Pons (tissue), 1 donor: ENCODE data around the gene HDAC4.

Source experiments
- DNase-seq: peaks from one replicate; pipeline ENCODE4 v3.0.0-alpha.2; 2016; ENCODE audit warnings: low spot score

The HDAC4 gene

DNA sequence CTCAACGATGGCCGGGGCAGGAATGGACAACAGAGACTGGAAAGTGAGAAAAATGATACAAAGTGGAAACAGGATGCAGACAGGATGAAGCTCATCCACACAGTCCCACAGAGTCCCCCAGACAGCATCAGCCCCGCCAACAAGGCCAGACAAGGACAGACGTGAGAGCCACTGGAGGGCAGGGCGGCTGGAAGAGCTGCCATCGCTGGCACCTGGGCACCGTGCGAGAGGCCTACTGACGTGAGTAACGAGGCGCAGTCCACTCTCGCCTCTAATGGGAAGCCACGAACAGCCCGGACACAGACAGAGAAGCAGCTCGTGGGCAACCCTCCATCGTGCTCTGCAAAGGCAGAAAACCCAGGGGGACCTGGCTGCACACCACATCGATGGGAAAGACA is 17.1 kb downstream of the HDAC4 start:
- no peak for DNase-seq

DNA sequence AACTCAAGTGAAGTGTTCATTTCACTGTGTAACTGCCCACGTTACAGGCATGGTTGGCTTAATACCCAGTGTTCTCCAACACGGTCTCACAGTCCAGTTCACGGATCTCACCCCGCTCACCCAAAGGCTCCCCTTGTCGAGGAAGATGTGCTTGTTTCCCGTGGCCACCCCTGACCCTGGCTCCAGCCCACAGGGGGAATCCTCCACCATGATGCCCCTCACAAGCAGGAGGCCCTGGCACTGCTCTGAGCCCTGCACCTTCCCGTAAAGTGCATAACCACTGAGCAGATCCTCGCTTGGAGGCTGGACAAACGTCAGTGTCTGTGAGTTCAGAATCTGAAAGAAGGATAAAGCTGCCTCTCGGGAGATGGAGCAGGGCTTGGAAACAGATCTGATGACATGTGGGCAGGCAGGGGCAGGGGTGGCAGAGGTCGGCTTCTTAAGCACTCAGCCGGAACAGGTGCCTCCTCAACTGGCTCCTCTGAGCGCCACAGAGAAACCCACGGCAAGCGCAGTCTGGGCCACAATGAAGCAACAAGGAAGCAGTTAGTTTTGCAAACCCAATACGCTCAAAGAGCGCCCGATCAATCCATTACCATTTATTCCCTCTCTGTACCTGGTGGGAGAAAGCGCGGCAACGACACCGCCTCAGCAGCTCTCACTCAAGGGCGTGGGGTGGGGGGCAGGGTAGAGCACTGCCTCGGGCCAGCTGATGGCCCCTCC is 17.6 kb downstream of the HDAC4 start:
- DNase-seq, result no peak

DNA sequence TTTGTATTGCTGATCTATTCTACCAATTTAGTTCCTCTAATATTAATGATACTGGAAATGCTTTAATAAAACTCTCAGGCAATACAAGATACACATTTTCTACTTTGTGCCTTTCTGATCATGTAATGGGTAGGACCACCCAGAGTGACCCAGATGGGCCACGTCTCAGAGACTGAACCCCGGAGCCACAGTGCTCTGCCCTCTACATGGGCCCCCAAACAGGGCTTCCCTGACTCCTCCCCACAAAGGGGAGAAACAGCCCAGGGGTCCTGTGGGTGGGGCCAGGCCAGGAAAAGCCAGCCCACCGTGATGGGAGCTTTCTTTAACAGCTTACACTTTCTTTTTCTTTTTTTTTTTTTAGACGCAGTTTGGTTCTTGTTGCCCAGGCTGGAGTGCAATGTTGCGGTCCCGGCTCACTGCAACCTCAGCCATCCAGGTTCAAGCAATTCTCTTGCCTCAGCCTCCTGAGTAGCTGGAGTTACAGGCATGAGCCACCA is 18.4 kb downstream of the HDAC4 start:
- DNase-seq, result no peak

DNA sequence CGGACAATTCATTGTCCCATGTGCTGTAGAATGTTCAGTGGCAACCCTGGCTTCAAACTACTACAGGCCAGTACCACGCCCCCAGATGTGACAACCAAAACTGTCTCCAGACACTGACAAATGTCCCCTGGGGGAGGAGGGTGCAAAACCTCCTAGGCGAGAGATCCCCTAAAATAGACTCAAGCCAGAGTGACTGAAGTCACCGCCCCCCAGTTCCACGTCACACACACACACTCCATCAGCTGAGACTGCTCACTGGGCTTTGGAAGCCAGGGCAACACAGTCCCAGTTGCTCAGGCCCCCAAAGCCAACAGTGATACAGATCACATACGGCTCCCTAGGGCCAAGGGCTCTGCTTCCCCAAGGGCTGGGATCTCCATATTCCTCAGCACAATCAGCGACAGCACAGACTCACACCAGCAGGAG is 19.1 kb downstream of the HDAC4 start:
- peak; percentile 68 for DNase-seq

DNA sequence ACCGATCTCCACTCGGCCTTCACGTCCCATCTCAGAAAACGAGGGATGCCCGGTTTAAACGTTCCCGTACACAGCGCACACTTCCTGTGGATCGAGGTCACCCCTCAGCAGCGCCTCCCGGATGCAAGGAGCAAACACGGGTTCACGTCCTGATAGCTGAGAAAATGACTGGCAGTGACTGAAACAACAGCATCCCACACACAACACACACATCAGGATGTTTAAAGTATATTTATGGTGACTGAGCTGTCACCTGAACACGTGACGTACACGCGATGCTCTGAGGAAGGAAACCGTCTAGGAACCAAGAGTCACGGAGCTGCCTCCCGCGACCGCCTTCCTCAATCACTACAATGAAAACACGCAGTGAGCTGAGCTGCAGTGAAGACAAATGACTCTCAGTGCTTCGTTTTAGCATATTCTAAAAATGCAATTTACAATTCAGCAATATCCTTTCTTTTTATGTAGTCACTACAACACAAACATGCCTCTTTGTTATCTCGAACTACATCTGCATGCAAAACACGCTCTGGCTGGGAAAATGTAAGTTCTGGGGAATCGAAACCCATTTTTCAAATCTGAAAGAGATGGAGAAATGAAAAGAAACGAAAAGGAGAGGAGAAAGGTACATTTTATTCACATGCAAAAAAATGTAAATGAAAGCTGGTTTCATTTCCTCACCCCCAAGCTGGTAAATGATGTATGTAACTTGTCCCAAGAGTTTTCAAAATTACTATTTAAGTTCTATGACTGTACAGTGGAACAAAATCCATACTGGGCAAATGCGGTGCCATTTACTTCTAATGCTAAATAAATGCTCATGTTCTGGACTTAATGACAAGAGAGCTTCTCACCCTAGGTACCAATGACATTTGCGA is 19.8 kb downstream of the HDAC4 start:
- DNase-seq, result peak; percentile 89

DNA sequence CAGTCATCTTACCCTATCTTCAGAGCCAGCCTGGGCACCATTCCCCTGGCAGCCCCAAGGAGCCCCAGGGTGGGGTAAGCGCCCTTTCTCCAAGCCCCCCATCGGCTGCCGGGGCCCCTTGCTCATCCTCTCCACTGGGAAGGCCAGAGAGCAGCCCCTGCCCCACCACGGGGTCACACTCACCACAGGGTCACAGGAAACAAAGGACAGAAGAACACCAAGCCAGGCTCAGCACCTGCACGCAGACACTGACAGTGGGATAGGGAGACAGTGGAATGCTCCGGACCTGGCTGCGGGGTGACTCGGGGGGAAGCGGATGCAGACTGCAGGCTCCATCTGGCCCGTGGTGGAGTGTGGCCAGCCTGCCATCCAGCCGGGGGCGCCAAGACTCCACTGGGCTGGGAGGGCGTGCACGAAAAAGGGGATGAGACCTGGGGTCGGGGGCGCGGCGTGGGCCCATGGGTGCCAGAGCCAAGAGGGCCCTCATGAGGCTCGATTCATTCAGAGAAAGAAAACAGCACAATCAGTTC is 21.1 kb downstream of the HDAC4 start:
- no peak for DNase-seq

DNA sequence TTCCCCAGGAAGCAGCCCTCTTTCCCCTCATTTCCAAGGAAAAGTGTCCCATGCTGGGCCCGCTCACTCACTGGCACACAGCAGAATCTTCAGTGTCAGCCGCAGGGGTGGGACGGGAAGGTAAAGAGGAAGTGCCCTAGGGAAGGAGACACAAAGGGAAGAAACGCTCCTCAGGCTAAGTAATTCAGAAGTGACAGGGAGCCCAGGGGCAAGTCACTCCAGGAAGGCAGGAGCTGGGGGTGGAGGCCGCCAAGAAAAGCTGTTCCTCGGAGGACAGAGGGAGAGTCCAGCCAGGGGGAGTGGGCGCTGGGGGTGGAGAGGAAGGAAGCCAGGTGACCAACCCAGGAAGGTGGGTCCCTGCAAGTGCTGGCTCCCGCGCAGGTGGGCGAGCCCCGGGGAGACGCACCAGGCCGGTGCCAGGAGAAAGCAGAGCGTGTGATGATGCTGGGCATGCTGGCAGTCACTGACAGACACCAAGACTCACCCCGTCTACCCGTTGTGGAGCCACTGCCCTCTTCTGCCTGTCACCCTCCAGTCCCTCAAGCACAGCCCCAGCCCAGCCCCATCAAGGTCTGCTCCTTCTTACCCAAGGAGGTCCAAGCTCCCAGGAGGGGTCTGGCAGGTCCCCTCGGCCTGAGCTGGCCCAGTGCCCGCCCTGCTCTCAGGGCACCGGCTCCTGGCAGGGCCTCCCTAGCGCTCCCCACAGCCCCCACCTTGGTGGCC is 21.7 kb downstream of the HDAC4 start:
- DNase-seq, result no peak

DNA sequence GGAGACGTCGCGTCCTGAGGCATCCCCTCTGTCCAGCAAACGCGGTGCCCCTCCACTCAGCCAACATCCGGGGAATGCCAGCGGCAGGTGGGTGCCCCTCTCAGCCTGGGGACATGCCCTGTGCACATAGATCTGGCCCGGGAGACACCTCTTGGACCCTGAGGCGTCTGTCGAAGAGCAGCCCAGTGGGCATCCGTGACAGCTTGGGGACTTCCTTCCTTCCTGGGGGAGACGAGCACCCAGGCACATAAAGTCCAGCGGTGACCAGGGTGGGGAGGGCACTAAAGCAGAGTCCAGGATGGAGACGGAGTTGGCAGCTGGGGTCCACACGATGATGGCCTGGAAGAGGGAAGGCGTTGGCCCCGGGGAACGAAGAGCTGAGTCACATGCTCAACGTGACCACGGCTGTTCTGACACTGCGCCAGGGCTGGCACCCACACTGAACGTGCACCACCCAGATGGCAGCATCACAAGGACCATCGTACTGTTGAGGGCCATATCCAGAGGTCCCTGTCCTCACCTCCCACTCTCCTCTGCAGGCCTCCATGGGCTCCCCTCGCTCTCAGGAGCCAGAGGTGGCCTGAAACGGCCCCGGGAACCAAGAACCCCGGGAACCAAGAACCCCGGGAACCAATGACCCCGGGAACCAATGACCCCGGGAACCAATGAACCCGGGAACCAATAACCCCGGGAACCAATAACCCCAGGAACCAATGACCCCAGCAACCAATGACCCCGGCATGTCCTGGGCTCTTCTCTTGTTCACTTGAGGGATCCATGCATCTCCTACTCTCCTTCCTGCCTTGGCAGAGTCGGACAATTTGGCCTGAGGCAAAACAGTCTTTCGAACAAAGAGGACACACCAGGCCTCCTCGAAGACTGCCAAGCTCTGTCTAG is 22.6 kb downstream of the HDAC4 start:
- DNase-seq, result no peak

DNA sequence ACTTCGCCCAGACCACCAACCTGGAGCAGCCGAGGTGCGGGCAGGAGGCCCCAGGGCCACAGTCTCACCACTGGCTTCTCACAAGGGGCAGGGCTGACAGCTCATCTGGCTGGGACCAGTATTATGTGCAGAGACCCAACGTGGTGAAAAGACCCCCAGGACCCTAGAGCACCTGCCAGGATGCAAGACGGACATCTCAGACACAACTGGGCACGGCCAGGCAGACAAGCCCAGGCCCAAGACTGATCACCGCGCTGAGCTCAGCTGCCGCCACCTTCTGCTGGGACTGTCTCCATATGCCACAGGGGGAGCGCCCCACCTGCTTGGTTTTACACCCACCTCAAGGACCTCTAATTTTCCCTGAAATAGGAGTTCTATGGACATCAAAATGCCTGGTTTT is 23.2 kb downstream of the HDAC4 start:
- no peak for DNase-seq

DNA sequence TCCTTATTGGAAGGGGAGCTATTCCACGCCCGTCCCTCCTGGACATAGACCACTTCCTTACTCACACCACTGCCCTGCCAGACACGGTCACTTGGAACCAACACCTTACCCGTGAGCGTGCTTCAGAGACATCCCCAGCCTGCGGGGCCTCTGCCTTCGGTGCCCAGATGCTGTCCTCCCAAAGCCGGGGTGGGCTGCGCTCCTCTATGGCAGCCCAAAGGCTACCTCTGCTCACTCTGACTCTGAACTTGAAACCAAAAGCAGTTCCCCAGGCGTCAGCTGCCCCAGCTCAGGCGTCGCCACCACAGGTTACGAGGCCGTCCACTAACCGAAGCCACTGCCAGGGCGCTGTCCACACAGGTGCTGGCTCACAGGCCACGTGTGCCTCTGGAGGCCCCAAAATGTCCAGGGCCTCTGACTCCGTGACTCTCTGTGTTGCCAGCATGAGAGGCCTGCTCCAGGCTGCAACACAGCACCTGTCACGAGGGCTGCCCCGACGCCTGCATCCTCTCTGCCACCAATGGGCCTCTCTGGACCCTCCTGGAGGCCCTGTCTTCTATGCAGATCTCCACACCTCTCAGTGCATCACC is 23.8 kb downstream of the HDAC4 start:
- no peak for DNase-seq

DNA sequence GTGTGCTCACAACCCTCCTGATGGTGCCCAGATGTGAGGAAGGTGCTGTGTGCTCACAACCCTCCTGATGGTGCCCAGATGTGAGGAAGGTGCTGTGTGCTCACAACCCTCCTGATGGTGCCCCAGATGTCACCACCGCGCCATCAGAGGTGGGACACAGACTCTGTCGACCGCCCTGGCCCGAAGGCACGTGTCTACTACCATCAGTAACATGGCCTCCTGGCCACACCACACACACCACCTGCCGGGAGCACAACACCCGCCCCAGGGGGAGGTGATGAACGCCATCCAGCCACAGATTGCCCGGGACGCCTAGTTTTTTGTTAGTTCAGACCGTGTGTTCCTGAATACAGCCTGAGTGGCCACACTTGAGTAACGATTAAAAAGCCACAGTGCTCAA is 24.5 kb downstream of the HDAC4 start:
- DNase-seq, result no peak

DNA sequence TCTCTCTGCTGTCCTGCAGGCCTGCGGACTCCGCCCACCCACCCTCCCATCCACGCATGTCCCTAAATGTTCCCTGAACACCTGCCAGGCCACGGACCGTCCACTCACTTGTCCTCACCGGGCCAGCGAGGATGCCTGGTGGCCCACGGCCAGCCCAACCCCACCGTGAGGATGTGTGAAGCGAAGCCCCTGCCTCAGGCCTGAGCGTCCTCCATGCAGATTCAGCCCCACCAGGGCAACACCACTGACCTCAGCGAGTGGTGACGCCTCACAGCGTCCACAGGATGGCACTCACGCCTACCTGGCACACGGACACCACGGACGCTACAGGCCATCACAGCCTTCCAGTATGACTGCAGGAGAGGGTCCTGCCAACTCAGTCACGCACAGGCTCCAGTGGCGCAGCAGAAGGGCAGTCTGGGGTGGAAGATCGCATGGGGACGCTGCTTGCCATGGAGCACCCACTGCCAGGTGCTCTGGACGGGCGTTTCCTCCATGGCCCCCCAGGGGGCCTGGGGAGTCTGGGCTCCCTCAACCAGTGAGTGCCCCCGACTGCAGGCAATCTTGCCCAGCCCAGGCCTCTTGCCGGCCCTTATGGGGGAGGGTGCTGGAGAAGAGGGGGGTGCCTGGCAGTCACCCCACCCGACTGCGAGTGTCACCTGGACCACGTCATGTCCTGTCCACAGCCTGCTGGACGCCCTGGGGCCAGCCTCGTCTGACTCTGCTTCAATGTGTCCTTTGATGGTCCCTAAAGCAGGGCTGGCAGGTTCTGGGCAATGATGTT is 25.4 kb downstream of the HDAC4 start:
- no peak for DNase-seq

DNA sequence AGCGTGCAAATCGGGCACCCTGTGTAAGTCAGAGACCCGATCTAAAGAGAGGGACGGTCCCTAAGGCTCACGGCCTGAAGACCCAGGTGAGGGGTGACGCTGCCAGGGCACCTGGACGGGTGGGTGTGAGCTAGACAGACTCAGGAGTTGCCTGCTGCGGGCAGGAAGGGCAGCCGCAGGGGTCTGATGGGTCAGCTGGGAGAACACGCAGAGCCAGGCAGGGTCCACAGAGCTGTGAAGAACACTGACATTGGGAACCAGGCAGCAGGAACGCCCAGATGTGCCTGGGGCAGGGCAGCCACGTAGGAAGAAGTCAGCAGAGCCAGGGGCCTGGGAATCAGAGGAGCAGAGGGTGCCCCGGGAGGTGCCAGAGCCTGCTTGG is 25.9 kb downstream of the HDAC4 start:
- no peak for DNase-seq

DNA sequence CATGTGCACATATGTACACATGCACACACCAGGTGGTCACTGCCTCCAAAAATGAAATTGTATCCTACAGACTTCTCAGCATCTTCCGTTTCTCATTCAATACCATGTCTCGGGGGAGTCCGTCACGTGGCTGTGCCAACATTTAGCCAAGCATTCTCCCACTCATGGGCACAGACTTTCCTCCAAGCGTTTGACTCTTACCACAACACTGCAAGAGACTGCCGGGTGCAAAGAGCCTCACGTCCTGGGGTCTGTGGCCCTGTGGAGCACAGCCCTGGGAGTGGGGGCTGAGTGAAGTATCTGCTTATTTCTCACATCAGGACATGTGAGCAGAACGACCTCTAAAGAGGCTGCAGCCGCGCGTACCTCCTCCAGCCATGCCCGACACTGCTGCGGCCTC is 28.0 kb downstream of the HDAC4 start:
- no peak for DNase-seq

DNA sequence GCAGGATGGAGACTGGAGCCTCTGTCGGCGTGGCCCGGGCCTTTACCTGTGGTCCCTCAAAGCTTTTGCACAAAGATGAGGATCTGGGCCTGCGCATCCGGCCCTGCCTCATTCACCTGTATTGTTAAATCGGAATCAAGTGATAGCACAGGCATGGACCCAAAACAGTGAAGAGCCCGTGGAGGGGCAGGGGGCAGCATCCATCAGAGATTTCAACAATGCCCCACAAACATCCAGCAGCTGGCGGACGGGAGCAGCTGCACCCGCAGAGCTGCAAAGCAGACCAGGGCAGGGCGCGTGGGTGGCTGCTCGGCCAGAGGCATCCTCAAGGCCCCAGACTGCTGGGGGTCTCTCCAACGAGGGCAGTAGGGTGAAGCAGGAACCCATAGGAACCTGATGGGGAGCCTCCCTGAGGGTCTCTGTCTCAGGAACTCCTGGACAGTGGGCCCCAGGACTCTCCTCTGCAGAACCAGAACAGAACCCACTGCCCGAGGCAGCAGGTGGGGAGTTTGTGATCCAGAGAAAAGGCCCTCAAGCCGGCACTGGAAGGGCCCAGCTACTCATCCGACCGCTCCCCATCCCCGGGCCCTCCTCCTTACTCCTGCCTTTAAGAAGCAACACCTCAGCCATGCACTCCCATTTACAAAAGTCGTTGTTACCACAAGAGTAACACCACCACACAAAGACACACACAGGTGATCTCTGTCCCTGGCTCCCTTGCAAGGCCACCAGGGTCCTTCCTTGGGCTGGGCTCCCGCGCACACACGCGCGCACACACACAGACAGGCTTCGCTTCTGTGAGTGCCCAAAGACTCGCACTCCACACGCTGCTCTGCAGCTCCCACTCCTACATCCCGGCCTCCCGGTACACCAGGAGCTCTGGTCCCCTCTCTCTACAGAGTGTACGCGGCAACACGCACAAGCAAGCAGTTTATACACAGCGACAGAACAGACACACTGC is 28.8 kb downstream of the HDAC4 start:
- no peak for DNase-seq

DNA sequence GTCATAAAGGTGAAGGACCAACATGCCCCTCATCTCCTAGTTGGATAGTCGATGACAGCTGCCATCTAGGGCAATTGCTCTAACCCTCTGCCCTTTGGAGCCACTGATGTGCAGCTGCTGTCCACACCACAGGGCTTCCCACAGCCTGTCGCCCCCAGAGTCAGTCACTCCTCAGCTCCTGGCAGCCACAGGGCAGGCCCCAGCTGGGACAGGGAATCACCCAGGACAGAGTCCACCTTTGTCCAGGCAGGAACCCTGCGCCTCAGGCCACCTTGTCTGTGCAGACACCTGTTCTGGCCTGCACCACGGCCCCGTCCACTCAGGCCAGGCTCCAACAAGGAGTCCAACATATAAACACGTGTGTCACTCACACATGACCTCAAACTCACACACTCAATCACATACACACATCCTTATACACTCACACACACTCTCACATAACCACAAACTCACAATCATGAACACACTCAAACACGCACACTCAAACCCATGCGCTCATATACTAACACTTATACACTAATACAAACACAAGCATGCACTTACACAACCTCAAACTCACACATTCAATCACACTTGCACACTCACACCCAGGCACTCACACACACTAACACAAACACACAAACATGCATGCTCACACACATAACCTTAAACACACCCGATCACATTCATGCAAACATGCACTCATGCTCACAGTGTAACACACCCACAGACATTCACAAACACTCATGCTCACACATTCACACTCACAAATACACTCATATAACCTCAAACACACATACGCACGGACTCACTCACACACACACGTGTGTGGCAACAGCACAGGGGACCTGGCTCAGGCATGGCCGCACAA is 29.7 kb downstream of the HDAC4 start:
- no peak for DNase-seq

DNA sequence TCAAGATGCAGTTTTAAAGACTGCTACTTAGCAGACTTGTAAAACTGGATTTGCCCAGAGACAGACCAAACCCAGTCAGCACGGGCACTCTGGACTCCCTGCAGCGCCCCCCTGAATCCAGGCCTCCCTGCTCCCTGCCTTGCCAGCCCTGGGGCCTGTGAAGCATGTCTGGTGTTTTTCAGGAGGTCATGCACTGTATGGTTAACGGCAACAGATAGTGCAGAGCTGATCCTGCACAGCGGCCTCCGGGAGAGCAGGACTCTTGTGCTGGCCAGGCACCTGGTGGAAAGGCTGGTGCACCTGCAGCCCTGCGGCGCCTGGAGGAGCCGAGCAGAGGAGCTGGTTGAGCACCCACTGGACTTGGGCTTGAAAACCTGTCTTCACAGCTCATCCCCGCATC is 30.4 kb downstream of the HDAC4 start:
- DNase-seq, result no peak

DNA sequence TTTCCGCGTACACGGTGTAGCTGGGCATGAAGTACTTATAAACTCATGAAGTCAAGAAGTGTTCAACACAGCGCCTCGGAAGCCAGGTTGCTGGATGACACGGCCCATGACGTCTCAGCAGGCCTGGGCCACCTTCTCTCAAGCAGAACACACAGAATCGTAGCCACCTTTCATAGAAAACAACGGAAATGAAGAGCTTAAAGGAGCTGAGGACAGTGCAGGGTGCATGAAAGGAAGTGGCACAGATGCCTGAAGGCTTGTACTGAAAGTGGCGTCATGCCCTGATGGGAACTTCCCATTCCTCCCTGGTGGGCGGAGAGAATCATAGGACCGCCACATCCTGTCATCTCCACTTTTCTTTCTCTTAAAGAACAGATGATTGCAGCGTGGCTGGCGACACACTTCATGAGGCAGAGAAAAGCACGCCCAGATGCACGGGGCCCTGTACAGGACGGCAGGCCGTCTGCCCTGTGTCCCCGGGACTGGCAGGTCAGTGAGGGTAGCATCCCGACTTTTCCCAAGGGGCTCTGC is 31.1 kb downstream of the HDAC4 start:
- peak; percentile 51 for DNase-seq
